GM23338 (cell line): ENCODE data around the gene DOCK1. TPM values are rescaled to one million over a fixed set of nuclear protein-coding genes. Genes with fewer than 3 reads are reported as not detected.

ENCODE experiments used
- ATAC-seq: fragments of 200-7000 bp; cut with Tn5 transposase; 3 replicates; pipeline ENCODE4 v1.9.1; 2020
- DNase-seq: peaks from one replicate; pipeline ENCODE4 v3.0.0-alpha.2; 2015; ENCODE audit warnings: low spot score
- H2AFZ ChIP-seq: fragments of 200-600 bp; sonication (generic); 2 replicates; pipeline ENCODE4 v1.8.0; 2016; ENCODE audit warnings: antibody characterized with exemption, mild to moderate bottlenecking, moderate library complexity
- H3F3A ChIP-seq: fragments of 200-600 bp; sonication (generic); replicated peaks from 2 replicates; pipeline ENCODE4 v1.8.0; 2017; ENCODE audit warnings: antibody characterized with exemption, mixed run types, low read depth
- H3K27ac ChIP-seq: fragments of 200-600 bp; sonication (generic); 2 replicates; pipeline ENCODE4 v1.6.1; 2016; ENCODE audit warnings: low read depth
- H3K27me3 ChIP-seq: fragments of 200-600 bp; sonication (generic); 2 replicates; pipeline ENCODE4 v1.8.0; 2016; ENCODE audit warnings: mild to moderate bottlenecking, mixed run types, moderate library complexity; ENCODE audit not compliant: insufficient read depth
- H3K36me3 ChIP-seq: fragments of 200-600 bp; sonication (generic); 2 replicates; pipeline ENCODE4 v1.8.0; 2016; ENCODE audit warnings: mild to moderate bottlenecking; ENCODE audit not compliant: insufficient read depth
- H3K4me1 ChIP-seq: fragments of 200-600 bp; sonication (generic); 2 replicates; pipeline ENCODE4 v1.8.0; 2016; ENCODE audit warnings: mild to moderate bottlenecking, moderate library complexity; ENCODE audit not compliant: insufficient read depth
- H3K4me2 ChIP-seq: fragments of 200-600 bp; sonication (generic); 2 replicates; pipeline ENCODE4 v1.7.1; 2017; ENCODE audit warnings: mixed run types
- H3K4me3 ChIP-seq: fragments of 200-600 bp; sonication (generic); 2 replicates; pipeline ENCODE4 v1.6.1; 2016; ENCODE audit warnings: mixed run types
- H3K79me2 ChIP-seq: fragments of 200-600 bp; sonication (generic); replicated peaks from 2 replicates; pipeline ENCODE4 v1.8.0; 2017; ENCODE audit warnings: mild to moderate bottlenecking; ENCODE audit not compliant: insufficient read depth
- H3K9me2 ChIP-seq: fragments of 200-600 bp; sonication (generic); 2 replicates; pipeline ENCODE4 v1.8.0; 2017; ENCODE audit not compliant: insufficient read depth
- H4K20me1 ChIP-seq: fragments of 200-600 bp; sonication (generic); replicated peaks from 2 replicates; pipeline ENCODE4 v1.8.0; 2017; ENCODE audit warnings: mild to moderate bottlenecking; ENCODE audit not compliant: insufficient read depth
- H3K27ac Mint-ChIP-seq: 2 replicates; pipeline ENCODE4 v1.8.0; 2020; ENCODE audit warnings: inconsistent platforms, mild to moderate bottlenecking, moderate library complexity, mixed read lengths
- H3K27me3 Mint-ChIP-seq: 3 replicates; pipeline ENCODE4 v1.8.0; 2022; ENCODE audit warnings: low read depth, mild to moderate bottlenecking, moderate library complexity, mixed read lengths, inconsistent platforms; ENCODE audit not compliant: insufficient read depth, poor library complexity
- H3K36me3 Mint-ChIP-seq: 3 replicates; pipeline ENCODE4 v1.8.0; 2021; ENCODE audit warnings: low read depth, mild to moderate bottlenecking, inconsistent platforms, moderate library complexity, mixed read lengths
- H3K4me1 Mint-ChIP-seq: 3 replicates; pipeline ENCODE4 v1.8.0; 2020; ENCODE audit warnings: mild to moderate bottlenecking, inconsistent platforms, mixed read lengths
- H3K4me3 Mint-ChIP-seq: 3 replicates; pipeline ENCODE4 v1.8.0; 2021; ENCODE audit warnings: moderate library complexity, mild to moderate bottlenecking, inconsistent platforms, mixed read lengths
- H3K9me3 Mint-ChIP-seq: 3 replicates; pipeline ENCODE4 v1.8.0; 2020; ENCODE audit warnings: moderate library complexity, mild to moderate bottlenecking, inconsistent platforms, mixed read lengths
- EZH2phosphoT487 ChIP-seq: fragments of 200-600 bp; sonication (generic); IDR thresholded peaks from one replicate; pipeline ENCODE4 v1.8.1; 2018; ENCODE audit warnings: antibody characterized with exemption; ENCODE audit not compliant: unreplicated experiment
- NANOG ChIP-seq: IDR thresholded peaks from 2 replicates; pipeline ENCODE4 v1.6.1; 2016; ENCODE audit warnings: antibody characterized with exemption, borderline replicate concordance
- POLR2AphosphoS5 ChIP-seq: IDR thresholded peaks from 2 replicates; pipeline ENCODE4 v1.6.1; 2016; ENCODE audit warnings: antibody characterized with exemption, low read depth
- STAT1 ChIP-seq: IDR thresholded peaks from one replicate; pipeline ENCODE4 v1.6.1; 2016; ENCODE audit warnings: antibody characterized with exemption; ENCODE audit not compliant: unreplicated experiment
- ZNF331 ChIP-seq: fragments of 250-450 bp; sonication (Bioruptor Pico); IDR thresholded peaks from 2 replicates; pipeline ENCODE4 v1.5.0; 2020; ENCODE audit warnings: low read depth, mild to moderate bottlenecking, moderate library complexity
- polyA plus RNA-seq: library from polyadenylated mRNA; unstranded; fragments of >200 nt; fragmentation: Nextera tagmentation; extraction: Ambion mirVana; gene quantifications from 2 replicates; pipeline ENCODE4 v1.2.1, GENCODE V29; 2016
- total RNA-seq: library from RNA; depleted of rRNA; stranded (reverse); fragments of >200 nt; shearing (Covaris generic); gene quantifications from 2 replicates; pipeline ENCODE4 v1.2.3, GENCODE V29; 2014
- TF ChIP-seq, protein P1 (sequence below): IDR thresholded peaks from one replicate; pipeline ENCODE4 v1.6.1; 2018; ENCODE audit warnings: antibody characterized with exemption; ENCODE audit not compliant: unreplicated experiment
- TF ChIP-seq, protein P2 (sequence below): IDR thresholded peaks from 2 replicates; pipeline ENCODE4 v1.6.1; 2016; ENCODE audit warnings: antibody characterized with exemption

The DOCK1 gene
- total and polyA plus RNA-seq, 2 experiments from 2014 or later: 13.2 to 55.3 TPM

DNA sequence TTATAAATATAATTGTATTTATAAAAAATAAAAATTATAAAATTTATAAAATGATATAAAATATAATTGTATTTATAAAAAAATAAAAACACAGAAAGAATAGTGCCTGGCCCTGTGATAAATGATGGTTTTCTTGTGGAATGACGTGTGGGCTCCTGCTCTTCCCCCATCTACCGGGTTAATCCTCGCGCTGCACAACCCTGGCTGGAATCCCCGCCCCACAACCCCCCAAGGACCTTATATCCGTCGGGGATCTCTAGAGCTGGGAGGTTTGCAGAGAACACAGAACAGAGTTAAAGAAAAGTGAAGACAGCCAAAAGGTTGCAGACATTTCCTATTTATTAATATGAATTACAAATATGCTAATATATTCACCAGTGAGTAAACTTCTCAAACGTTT is 548.5 kb downstream of the DOCK1 start (continued):
- TF ChIP-seq EZH2phosphoT487 (no peak), POLR2AphosphoS5 (no peak), NANOG (no peak), STAT1 (no peak)
- TF ChIP-seq, protein P1, sequence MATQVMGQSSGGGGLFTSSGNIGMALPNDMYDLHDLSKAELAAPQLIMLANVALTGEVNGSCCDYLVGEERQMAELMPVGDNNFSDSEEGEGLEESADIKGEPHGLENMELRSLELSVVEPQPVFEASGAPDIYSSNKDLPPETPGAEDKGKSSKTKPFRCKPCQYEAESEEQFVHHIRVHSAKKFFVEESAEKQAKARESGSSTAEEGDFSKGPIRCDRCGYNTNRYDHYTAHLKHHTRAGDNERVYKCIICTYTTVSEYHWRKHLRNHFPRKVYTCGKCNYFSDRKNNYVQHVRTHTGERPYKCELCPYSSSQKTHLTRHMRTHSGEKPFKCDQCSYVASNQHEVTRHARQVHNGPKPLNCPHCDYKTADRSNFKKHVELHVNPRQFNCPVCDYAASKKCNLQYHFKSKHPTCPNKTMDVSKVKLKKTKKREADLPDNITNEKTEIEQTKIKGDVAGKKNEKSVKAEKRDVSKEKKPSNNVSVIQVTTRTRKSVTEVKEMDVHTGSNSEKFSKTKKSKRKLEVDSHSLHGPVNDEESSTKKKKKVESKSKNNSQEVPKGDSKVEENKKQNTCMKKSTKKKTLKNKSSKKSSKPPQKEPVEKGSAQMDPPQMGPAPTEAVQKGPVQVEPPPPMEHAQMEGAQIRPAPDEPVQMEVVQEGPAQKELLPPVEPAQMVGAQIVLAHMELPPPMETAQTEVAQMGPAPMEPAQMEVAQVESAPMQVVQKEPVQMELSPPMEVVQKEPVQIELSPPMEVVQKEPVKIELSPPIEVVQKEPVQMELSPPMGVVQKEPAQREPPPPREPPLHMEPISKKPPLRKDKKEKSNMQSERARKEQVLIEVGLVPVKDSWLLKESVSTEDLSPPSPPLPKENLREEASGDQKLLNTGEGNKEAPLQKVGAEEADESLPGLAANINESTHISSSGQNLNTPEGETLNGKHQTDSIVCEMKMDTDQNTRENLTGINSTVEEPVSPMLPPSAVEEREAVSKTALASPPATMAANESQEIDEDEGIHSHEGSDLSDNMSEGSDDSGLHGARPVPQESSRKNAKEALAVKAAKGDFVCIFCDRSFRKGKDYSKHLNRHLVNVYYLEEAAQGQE: no peak
- TF ChIP-seq, protein P2, sequence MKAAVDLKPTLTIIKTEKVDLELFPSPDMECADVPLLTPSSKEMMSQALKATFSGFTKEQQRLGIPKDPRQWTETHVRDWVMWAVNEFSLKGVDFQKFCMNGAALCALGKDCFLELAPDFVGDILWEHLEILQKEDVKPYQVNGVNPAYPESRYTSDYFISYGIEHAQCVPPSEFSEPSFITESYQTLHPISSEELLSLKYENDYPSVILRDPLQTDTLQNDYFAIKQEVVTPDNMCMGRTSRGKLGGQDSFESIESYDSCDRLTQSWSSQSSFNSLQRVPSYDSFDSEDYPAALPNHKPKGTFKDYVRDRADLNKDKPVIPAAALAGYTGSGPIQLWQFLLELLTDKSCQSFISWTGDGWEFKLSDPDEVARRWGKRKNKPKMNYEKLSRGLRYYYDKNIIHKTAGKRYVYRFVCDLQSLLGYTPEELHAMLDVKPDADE: no peak

DNA sequence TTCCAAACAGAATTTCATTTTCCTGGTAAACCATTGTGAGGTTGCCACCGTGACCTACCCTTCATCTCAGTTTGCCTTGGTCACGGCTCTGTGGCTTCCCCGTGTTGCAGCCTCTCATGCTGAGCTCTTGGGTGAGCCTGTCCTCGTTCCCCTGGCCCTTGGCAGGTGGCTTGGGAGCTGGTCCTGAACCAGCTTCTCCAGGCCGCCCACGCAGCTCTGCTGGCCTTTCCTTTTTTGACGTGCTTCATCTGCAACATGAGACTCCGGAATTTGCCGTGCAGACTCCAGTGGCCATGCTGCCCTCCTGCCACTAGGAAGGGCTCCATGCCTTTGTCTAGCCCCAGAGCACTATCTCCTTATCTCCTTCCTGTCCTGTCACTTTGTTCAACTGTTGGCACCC is 550.9 kb downstream of the DOCK1 start:
- no peaks in the 10 kb centered on the region for H3F3A ChIP-seq

More for the DNA sequence above, 550.9 kb downstream of the DOCK1 start:
- Histone ChIP-seq H3K36me3 (no peaks in the 10 kb centered on the region; the same call in 1 of the 2 replicates), H3K9me2 (no peaks in the 10 kb centered on the region; the same call in 1 of the 2 replicates), H3K4me3 (no peak overlapping the region), H3K79me2 (no peaks in the 10 kb centered on the region), H2AFZ (no peak overlapping the region), H3K4me1 (no peaks in the 10 kb centered on the region), H3K4me2 (no peak overlapping the region), H3K27me3 (no peaks in the 10 kb centered on the region), H3K27ac (no peak overlapping the region), H4K20me1 (no peaks in the 10 kb centered on the region; the same call in 1 of the 2 replicates)
- Mint-ChIP-seq H3K27ac (peak overlapping the region; percentile 1; the same call in 1 of the 2 replicates), H3K36me3 (peaks cover 8% of the 10 kb centered on the region; the same call in 2 of the 3 replicates), H3K4me1 (peaks cover 10% of the 10 kb centered on the region), H3K4me3 (no peak overlapping the region), H3K27me3 (no peaks in the 10 kb centered on the region), H3K9me3 (peaks cover 15% of the 10 kb centered on the region)
- DNase-seq (no peak), ATAC-seq (no peak)
- TF ChIP-seq, protein P1: no peak
- TF ChIP-seq EZH2phosphoT487 (no peak), STAT1 (no peak), ZNF331 (CRISPR knock-in tag) (no peak)
- TF ChIP-seq, protein P2: no peak
